Measurements from ENCODE around the gene CLCN1.
A peak's percentile ranks its signal among the peaks of the same experiment; 100 is the strongest.
"Not testable (repeated sequence)": the region's sequence is repeated elsewhere in the genome, so short reads cannot be mapped to it uniquely, and the experiment has no call there.

Gene CLCN1

GRCh38 chr7:143315776-143316175 lies at the start of gene CLCN1:
Gene CLCN1, plus strand, starts transcription at chr7:143316111. Its CDS starts 102 bp downstream, at chr7:143316213.
- DNase-seq (ENCODE audit: low spot score), result no peak

DNA sequence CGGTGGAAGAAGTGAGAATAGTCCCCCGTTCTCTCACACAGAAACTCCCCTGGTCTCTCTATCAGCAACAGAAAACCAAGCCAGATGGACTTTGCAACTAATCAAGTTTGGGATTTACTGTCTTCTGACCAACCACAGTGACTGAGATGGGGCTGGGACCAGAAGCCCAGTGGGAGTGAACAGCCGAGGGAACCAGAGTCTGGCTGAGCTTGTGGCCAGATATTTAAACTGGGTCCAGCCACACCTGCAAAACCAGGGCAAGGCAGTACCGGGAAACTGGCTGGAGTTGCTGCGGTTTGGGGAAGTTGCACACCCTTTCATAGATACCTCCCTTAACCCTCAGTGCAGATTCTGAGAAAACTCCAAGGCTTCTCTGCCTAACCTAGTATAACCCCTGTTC lies 46.7 kb upstream of the CLCN1 start:
- no peak for DNase-seq (ENCODE audit: low spot score)

- DNase-seq (ENCODE audit: low spot score), result no peak
Observed at GRCh38 chr7:143271240-143271639, 44.7 kb upstream of the CLCN1 start.

- no peak for DNase-seq (ENCODE audit: low spot score)
Observed at GRCh38 chr7:143272871-143273270, 43.0 kb upstream of the CLCN1 start.

DNA sequence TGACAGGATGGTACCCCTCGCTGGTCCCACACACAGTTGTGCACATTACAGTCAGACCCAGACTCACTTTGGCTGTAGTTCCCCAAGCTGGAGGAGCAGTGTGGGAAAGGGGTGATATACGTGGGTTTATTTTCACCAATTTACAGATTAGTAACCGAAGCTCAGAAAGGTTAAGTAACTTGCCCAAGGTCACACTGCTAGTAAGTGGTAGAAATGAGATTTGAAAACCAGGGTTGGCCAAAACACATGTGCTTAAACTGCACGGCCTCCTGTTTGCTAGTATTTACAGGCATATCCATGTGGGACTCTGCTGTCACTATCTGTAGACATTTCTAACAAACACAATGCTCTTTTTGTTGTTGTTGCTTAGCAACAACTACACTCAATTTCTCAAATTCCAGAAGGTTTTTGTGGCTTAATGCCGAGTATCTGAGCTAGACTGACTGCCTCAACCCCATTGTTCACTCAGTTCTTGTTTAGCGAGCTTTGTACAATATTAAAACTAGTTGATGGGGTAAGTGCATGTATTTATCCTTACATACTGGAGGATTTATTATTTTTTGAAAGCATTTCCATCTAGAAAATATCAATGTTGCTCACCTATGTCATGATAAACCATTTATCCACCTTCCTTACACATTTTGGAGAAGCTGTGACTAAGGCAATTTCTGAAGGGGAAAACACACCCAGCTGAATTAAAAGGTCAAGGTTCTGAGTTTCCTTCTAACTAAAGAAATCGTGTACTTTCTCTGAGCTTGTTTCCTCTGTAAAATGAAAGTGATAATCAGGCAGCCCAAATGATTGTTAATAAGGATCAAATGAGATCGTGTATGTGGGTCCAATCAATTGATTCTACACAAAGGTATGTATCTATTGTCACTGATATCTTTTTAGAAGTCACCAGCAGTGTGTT lies 36.5 kb upstream of the CLCN1 start:
- no peak for DNase-seq (ENCODE audit: low spot score)

GRCh38 chr7:143280160-143280559 lies 35.8 kb upstream of the CLCN1 start:
- DNase-seq (ENCODE audit: low spot score), result no peak

DNA sequence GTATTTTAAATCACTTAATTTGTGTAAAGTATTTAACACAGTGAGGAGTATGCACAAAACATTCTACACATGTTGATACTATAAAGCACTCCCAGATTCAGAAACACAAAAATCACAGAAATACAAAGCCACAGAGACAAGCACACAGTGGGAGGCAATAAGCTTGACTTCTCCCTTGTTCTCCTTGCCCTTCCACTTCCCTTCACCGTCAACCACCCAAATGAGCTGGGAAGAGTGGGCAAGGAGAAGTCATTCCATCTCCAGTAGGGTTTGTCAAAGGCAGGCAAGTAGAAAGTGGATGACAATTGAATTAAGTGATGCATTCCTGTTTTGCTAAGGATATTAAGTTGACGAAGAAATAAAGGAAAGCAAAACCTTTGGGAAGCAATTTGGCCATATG lies 35.3 kb upstream of the CLCN1 start:
- no peak for DNase-seq (ENCODE audit: low spot score)

- no peak for DNase-seq (ENCODE audit: low spot score)
Observed at GRCh38 chr7:143281529-143281928, 34.4 kb upstream of the CLCN1 start.

DNA sequence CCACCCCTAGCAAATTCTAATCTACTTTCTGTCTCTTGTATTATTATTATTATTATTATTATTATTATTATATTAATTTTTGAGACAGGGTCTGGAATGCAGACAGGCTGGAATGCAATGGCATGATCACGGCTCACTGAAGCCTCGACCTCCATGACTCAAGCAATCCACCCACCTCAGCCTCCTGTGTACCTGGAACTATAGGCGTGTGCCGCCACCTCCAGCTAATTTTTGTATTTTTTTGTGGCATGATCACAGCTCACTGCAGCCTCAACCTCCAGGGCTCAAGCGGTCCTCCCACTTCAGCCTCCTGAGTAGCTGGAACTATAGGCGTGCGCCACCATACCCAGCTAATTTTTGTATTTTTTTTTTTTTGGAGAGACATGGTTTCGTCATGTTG lies 33.8 kb upstream of the CLCN1 start:
- DNase-seq (ENCODE audit: low spot score), result no peak

DNA sequence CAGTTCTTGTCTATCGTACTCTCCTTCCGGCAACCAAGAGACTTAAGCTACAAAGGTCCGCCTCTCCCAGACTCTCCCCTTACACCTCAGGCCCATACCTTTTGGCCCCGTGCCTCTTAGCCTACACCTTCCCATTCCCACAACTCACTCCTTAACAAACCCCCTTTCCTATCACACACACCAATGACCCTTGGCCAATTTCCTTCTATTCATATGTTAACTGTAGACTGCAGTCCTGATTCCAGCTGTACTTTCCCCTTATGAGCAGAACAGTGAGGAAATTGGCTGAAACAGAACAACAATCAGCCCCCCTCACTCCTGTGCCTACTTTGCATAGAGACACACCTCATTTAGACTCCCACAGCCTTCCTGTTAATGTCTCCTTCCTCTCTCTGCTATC lies 32.5 kb upstream of the CLCN1 start:
- no peak for DNase-seq (ENCODE audit: low spot score)

GRCh38 chr7:143284591-143285469 lies 31.1 kb upstream of the CLCN1 start, which contains the start of gene TMEM139:
Gene TMEM139, plus strand, starts transcription at chr7:143284958. Its CDS starts 1,000 bp downstream, at chr7:143285958.
- no peak for DNase-seq (ENCODE audit: low spot score)

- no peak for DNase-seq (ENCODE audit: low spot score)
Observed at GRCh38 chr7:143285470-143285778, 30.5 kb upstream of the CLCN1 start.

DNA sequence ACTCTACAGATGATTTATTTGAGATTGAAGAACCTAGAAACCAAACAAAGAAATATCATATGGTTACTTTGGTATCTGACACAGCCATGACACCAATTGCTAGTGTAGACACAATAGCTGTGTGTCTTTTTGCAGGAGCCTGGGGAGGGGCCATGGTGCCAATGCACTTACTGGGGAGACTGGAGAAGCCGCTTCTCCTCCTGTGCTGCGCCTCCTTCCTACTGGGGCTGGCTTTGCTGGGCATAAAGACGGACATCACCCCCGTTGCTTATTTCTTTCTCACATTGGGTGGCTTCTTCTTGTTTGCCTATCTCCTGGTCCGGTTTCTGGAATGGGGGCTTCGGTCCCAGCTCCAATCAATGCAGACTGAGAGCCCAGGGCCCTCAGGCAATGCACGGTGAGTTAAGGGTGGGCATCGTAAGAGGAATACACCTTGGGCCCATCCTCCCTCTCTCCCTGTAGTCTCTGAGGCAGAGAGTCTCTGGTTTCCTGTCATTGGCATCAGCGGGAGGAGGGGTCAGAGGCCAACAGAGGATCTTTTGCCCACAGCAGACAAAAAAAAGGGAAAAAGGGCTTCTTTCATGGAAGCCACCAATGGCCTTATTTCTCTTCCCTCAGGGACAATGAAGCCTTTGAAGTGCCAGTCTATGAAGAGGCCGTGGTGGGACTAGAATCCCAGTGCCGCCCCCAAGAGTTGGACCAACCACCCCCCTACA lies 29.9 kb upstream of the CLCN1 start:
- DNase-seq (ENCODE audit: low spot score), result no peak

- DNase-seq (ENCODE audit: low spot score), result no peak
Observed at GRCh38 chr7:143286522-143286890, 29.4 kb upstream of the CLCN1 start.

DNA sequence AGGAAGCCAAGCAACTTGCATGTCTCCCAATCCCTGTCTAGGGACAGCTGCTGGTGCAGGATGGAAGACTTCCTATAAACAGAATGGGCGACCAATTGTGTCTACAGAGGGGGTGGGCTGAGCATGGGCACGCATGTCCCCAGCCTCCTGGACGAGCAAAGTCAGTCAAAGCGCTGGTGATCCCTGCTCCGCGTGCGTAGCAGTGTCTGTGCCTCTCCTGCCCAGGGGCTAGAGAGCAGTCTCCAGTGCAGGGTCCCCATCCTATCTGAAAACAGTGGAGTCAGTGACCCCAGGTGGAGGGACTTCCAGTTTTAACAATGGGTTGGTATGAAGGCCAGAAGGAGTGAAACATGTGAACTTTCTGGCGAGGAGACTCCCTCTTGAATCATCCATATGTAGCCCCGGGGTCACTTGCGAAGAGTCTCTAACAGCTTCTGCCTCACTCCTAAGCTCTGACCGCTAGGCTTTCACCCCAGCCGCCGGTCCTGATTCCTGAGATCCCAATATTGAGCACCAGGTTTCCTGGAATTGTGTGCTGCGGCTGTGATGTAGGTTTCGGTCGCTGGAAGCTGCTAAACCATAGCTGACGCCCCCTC lies 28.5 kb upstream of the CLCN1 start:
- DNase-seq (ENCODE audit: low spot score), result no peak

DNA sequence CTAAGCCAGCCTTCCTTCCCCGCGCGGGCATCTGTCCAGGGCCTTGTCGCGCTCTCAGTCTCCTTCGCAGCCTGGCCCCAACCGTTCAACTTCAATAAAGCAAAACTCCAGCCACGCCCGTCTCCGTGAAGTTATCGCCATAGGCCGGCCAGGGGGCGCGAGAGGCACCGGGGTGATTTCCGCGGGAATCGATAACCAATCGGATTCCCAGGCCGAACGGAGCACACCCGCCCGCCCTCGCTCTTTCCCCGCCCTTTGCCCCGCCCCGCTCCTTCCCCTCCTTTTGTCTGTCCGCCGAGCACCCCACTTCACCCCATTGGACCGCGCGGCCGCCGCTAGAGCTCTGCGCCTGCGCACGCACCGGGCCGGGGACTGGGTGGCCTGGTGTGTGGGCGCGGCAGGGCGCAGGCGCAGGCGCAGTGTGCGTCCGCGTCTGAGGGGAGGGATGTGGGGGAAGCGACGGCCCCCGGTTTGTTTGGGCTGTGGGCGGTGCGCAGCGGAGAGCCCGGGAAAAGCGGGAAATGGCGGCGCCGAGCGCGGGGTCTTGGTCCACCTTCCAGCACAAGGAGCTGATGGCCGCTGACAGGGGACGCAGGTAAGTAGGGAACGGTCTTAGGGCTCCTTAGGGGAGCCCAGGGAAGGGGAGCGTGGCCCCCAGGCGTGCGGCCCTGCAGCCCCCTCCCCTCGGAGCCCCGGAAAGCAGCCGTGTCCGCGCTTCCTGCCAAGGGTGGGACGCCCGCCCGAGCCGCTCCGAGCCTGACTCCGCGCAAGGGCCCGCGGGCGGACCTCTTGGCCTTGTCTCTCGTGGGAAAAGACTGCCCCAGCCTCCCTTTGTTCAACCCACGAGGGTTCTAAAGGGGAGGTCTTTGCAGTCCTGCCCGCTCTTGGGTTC lies 27.7 kb upstream of the CLCN1 start, which contains the start of gene CASP2:
CASP2 (plus strand) TSS at position 417 of the 892 bp plus-strand sequence; CDS start at position 522, 105 bp downstream.
- peak; percentile 98 for DNase-seq (ENCODE audit: low spot score)

- no peak for DNase-seq (ENCODE audit: low spot score)
Observed at GRCh38 chr7:143288836-143289235, 27.1 kb upstream of the CLCN1 start.

DNA sequence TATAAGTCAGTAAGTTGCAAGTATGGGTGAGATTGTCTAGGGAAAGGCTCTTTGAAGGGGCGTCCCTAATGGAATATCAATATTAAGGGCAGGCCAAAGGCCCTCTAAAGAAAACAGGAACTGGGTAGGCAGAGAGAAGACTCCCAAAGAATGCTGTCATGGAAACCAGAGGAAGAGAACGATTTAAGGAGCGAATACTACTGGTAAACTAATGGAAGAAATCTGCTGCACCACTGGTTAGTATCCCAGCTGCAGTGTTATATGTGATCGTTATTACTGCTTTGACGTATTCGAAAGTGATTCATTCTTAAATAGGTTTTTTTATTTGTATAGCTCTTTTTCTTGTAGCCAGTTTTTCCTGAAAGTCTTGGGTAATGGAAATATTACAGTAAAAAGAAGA lies 26.5 kb upstream of the CLCN1 start:
- no peak for DNase-seq (ENCODE audit: low spot score)

DNA sequence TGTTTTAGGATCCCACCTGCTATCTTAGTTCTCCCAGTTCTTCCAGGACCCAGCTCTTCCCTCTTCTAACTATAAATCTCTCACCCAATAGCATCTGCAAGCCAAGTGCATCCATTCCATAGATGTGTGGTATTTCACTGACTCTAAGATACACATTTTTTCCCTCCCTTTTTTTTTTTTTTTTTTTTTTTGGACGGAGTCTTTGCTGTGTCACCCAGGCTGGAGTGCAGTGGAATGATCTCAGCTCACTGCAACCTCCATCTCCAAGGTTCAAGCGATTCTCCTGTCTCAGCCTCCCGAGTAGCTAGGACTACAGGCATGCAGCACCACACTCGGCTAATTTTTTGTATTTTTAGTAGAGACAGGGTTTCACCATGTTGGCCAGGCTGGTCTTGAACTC lies 26.0 kb upstream of the CLCN1 start:
- DNase-seq (ENCODE audit: low spot score), result not testable (repeated sequence)

GRCh38 chr7:143290293-143290692 lies 25.6 kb upstream of the CLCN1 start:
- no peak for DNase-seq (ENCODE audit: low spot score)

DNA sequence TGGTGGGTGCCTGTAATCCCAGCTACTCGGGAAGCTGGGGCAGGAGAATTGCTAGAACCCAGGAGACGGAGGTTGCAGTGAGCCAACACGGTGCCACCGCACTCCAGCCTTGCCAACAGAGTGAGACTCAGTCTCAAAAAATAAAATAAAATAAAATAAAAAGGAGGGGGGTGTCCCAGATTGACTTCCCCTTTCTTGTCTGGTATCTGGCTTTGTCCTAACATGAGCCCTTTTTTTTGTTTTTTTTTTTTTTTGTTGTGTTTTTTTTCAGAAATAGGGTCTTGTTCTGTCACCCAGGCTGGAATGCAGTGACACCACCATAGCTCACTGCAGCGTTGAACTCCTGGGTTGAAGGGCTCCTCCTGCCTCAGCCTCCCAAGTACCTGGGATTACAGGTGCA lies 23.0 kb upstream of the CLCN1 start:
- no peak for DNase-seq (ENCODE audit: low spot score)
